Mammary epithelial cell (primary cell): Measurements from ENCODE around the gene CC2D2B.
"Not testable (repeated sequence)": the region's sequence is repeated elsewhere in the genome, so short reads cannot be mapped to it uniquely, and the experiment has no call there.

Experiments used
- EZH2 ChIP-seq: IDR thresholded peaks from 2 replicates; pipeline ENCODE4 v1.6.1; 2012; ENCODE audit warnings: low read length, inconsistent platforms, borderline replicate concordance
- TF ChIP-seq, protein P1 (sequence below), 2 donors: IDR thresholded peaks in 1 of 2; conservative IDR thresholded peaks in 1 of 2; 2 replicates each; pipeline ENCODE4 v1.5.1; 2011 to 2012; ENCODE audit warnings: inconsistent platforms in 2 of 2, low read length in 2 of 2, mild to moderate bottlenecking in 2 of 2, control low read depth in 1 of 2, low read depth in 1 of 2; ENCODE audit not compliant: insufficient read depth in 1 of 2; ENCODE audit errors: extremely low read depth in 1 of 2

DNA sequence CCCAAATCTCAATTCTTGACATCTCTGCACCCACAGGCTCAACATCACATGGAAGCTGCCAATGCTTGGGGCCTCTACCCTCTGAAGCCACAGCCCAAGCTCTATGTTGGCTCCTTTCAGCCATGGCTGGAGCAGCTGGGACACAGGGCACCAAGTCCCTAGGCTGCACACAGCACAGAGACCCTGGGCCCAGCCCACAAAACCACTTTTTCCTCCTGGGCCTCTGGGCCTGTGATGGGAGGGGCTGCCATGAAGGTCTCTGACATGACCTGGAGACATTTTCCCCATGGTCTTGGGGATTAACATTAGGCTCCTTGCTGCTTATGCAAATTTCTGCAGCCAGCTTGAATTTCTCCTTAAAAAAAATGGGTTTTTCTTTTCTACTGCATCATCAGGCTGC is 33.0 kb upstream of the CC2D2B start:
- not testable (repeated sequence) for TF ChIP-seq EZH2
- TF ChIP-seq, protein P1, sequence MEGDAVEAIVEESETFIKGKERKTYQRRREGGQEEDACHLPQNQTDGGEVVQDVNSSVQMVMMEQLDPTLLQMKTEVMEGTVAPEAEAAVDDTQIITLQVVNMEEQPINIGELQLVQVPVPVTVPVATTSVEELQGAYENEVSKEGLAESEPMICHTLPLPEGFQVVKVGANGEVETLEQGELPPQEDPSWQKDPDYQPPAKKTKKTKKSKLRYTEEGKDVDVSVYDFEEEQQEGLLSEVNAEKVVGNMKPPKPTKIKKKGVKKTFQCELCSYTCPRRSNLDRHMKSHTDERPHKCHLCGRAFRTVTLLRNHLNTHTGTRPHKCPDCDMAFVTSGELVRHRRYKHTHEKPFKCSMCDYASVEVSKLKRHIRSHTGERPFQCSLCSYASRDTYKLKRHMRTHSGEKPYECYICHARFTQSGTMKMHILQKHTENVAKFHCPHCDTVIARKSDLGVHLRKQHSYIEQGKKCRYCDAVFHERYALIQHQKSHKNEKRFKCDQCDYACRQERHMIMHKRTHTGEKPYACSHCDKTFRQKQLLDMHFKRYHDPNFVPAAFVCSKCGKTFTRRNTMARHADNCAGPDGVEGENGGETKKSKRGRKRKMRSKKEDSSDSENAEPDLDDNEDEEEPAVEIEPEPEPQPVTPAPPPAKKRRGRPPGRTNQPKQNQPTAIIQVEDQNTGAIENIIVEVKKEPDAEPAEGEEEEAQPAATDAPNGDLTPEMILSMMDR (conservative IDR thresholded peaks at IDR 0.05 in 1 of 2, IDR thresholded peaks at IDR 0.05 in 1 of 2; ENCODE audit: extremely low read depth in 1 of 2, insufficient read depth in 1 of 2, low read depth in 1 of 2, low read length in 2 of 2), result not testable (repeated sequence)
